ENCODE results near the gene ARMC9. TPM values are rescaled to one million over a fixed set of nuclear protein-coding genes. Genes with fewer than 3 reads are reported as not detected.
"Not testable (repeated sequence)": the region's sequence is repeated elsewhere in the genome, so short reads cannot be mapped to it uniquely, and the experiment has no call there.

Gene ARMC9
- total RNA-seq, 1 donor from 2014 or later = 35.2 TPM

- no peak for DNase-seq (ENCODE audit: extremely low spot score, unreplicated experiment)
- Mint-ChIP-seq H3K27ac (no peak overlapping the region), H3K4me1 (ENCODE audit: unreplicated experiment) (no peaks in the 10 kb centered on the region), H3K27me3 (no peaks in the 10 kb centered on the region), H3K4me3 (no peak overlapping the region), H3K36me3 (peaks cover 34% of the 10 kb centered on the region), H3K9me3 (no peaks in the 10 kb centered on the region)
- TF ChIP-seq CTCF (conservative IDR thresholded peaks at IDR 0.05) = no peak
These were observed 22.4 kb upstream of the ARMC9 start for GRCh38 chr2:231176066-231176465.

- H3K4me3 Mint-ChIP-seq = no peak overlapping the region
- TF ChIP-seq CTCF (conservative IDR thresholded peaks at IDR 0.05) = no peak
- H3K27me3 Mint-ChIP-seq = no peaks in the 10 kb centered on the region
- H3K36me3 Mint-ChIP-seq = peaks cover 30% of the 10 kb centered on the region
- no peak overlapping the region for H3K27ac Mint-ChIP-seq
- H3K4me1 Mint-ChIP-seq (ENCODE audit: unreplicated experiment) = peaks cover 3% of the 10 kb centered on the region
- DNase-seq (ENCODE audit: extremely low spot score, unreplicated experiment) = no peak
- no peaks in the 10 kb centered on the region for H3K9me3 Mint-ChIP-seq
These were observed 21.0 kb upstream of the ARMC9 start for GRCh38 chr2:231177156-231178025.

- not testable (repeated sequence) for H3K27ac Mint-ChIP-seq
These were observed 19.6 kb upstream of the ARMC9 start for GRCh38 chr2:231178805-231179204.

GRCh38 chr2:231181860-231182512 lies 16.4 kb upstream of the ARMC9 start:
- TF ChIP-seq CTCF (conservative IDR thresholded peaks at IDR 0.05) = no peak
- peaks cover 3% of the 10 kb centered on the region for H3K4me1 Mint-ChIP-seq (ENCODE audit: unreplicated experiment)
- H3K9me3 Mint-ChIP-seq = no peaks in the 10 kb centered on the region
- no peak overlapping the region for H3K4me3 Mint-ChIP-seq
- H3K36me3 Mint-ChIP-seq = peaks cover 13% of the 10 kb centered on the region
- H3K27ac Mint-ChIP-seq = no peak overlapping the region
- no peak for DNase-seq (ENCODE audit: extremely low spot score, unreplicated experiment)
- H3K27me3 Mint-ChIP-seq = no peaks in the 10 kb centered on the region

More at GRCh38 chr2:231178805-231179204, 19.6 kb upstream of the ARMC9 start:
- H3K9me3 Mint-ChIP-seq; H3K27me3 Mint-ChIP-seq; DNase-seq (ENCODE audit: extremely low spot score, unreplicated experiment); H3K4me1 Mint-ChIP-seq (ENCODE audit: unreplicated experiment); H3K4me3 Mint-ChIP-seq: not testable (repeated sequence)
- H3K36me3 Mint-ChIP-seq = peaks cover 30% of the 10 kb centered on the region

GRCh38 chr2:231182513-231182899 lies 15.9 kb upstream of the ARMC9 start:
- no peak for TF ChIP-seq CTCF (conservative IDR thresholded peaks at IDR 0.05)
- Mint-ChIP-seq H3K36me3 (peaks cover 8% of the 10 kb centered on the region), H3K4me1 (ENCODE audit: unreplicated experiment) (peaks cover 3% of the 10 kb centered on the region), H3K9me3 (no peaks in the 10 kb centered on the region), H3K27ac (no peak overlapping the region), H3K27me3 (peaks cover 2% of the 10 kb centered on the region), H3K4me3 (no peak overlapping the region)
- no peak for DNase-seq (ENCODE audit: extremely low spot score, unreplicated experiment)

- Mint-ChIP-seq H3K36me3 (peaks cover 7% of the 10 kb centered on the region), H3K27ac (no peak overlapping the region), H3K4me3 (no peak overlapping the region), H3K27me3 (peaks cover 10% of the 10 kb centered on the region), H3K4me1 (ENCODE audit: unreplicated experiment) (peaks cover 3% of the 10 kb centered on the region), H3K9me3 (no peaks in the 10 kb centered on the region)
- no peak for DNase-seq (ENCODE audit: extremely low spot score, unreplicated experiment)
- TF ChIP-seq CTCF (conservative IDR thresholded peaks at IDR 0.05) = no peak
These were observed 14.6 kb upstream of the ARMC9 start for GRCh38 chr2:231183851-231184250.
